Hippocampal formation (tissue), 2 donors: ENCODE results near the gene NAPA.

Experiments used
- DNase-seq, 2 donors: peaks; one replicate each; lab custom pipeline; 2025; lab: John Stamatoyannopoulos, UW

Gene NAPA

DNA sequence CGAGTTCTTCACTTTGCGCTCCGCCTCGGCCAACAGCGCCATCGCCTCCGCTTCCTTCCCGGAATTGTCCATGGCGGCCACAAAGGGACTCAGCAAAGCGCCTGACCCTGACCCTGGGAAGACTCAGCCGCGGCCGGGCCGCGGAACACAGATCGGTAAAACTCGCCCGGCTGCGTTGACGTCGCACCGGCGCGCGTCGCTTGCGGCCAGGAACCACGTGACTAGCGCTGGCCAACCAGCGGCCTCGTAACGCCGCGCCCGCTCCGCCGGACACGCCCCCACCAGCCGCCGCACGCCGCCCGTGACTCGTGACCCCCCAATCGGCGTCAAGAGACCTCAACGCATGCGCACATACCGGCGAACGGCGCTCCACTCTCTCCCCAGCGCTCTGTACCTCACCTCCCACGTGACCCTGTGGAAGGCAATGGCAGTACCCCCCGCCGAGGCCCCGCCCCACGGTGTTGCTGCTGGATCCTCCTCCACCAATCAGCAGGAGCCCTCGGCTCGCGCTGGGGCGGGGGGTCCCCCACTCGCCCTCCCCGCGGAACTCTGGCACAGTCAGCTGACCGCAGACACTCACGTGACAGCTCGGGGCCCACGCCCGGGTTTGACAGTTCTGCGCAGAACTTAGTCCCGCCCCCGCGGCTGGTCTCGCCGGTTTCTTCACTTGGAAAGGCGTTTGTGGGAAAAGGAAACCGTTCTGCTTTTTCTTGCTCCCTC, at the start of gene NAPA:
TSS of gene NAPA (minus strand) at position 195 of the 720 bp plus-strand sequence. CDS start at position 72, 123 bp downstream.
- DNase-seq: peak; percentile 100

DNA sequence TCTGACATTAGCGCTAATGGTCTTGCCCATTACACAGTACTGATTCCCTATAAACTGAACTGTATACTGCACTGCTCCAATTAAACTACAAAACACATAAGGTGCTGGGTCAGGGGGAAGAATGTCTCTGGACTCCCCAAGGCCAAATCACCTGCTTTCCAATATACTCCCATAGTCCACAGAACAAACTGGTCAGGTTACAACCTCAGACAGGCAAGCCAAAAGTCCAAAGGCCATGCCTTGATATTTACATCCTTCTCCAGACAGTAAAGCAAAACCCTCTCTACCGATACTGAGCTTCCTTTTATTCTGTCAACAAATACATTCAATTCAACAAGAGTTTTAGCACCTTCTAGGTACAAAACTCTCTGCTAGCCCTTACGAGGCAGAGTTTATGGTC, 49.2 kb upstream of the NAPA start:
- DNase-seq: no peak

- DNase-seq: no peak
Measured at GRCh38 chr19:47561440-47562057, 46.7 kb upstream of the NAPA start.

GRCh38 chr19:47560999-47561398, 46.1 kb upstream of the NAPA start:
- no peak for DNase-seq

DNA sequence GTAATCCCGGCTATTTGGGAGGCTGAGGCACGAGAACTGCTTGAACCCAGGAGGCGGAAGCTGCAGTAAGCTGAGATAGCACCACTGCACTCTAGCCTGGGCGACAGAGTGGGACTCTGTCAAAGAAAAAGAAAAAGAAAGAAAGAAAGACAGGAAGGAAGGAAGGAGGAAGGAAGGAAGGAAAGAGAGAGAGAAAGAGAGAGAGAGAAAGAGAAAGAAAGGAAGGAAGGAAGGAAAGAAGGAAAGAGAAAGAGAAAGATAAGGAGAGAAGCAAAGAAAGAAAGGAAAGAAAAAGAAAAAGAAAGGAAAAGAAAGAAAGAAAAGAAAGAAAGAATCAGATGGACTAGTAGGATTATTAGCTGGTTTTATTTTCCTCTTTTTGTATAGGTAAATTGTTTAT, 35.3 kb upstream of the NAPA start:
- no peak for DNase-seq

GRCh38 chr19:47549261-47549862, 34.5 kb upstream of the NAPA start:
- no peak for DNase-seq

GRCh38 chr19:47547199-47547598, 32.3 kb upstream of the NAPA start:
- DNase-seq: no peak

GRCh38 chr19:47545061-47545948, 30.4 kb upstream of the NAPA start:
- DNase-seq: no peak

DNA sequence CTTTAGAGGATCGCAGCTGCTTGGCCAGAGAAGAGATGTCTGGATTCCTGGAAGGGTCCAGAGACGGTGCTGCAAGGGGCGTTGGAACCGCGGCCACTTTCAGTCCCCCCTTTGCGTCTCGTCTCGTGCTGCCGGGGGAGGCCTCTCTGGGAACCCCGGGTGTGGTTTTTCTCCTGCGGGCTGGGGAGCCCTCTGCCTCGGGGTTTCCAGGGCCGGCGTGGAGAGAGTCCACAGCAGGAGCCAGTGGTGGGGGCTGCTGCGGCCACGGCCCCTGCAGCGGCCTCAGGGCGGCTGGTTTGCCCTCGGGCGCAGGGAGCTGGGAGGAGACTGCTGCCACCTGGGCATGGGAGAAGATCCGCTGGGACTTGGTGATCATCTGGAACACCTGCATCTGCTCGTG, 29.6 kb upstream of the NAPA start:
- DNase-seq: no peak

- no peak for DNase-seq
Measured at GRCh38 chr19:47544075-47544474, 29.2 kb upstream of the NAPA start.

DNA sequence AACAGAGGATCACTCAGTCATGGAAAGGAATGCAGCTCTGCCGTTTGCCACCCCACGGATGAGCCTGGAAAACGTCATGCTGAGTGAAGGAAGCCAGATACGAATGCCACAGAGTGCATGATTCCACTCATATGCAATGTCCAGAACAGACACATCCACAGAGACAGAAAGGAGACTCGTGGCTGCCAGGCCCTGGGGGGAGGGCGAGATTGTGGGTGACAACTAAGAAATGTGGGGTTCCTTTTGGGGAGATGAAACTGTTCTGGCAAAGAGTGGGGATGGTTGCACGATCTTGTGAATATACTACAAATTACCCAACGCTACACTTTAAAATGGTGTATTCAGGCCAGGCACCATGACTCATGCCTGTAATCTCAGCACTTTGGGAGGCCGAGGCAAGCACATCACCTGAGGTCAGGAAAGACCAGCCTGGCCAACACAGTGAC, 27.2 kb upstream of the NAPA start:
- no peak for DNase-seq

- DNase-seq: no peak
Measured at GRCh38 chr19:47541518-47541917, 26.7 kb upstream of the NAPA start.

DNA sequence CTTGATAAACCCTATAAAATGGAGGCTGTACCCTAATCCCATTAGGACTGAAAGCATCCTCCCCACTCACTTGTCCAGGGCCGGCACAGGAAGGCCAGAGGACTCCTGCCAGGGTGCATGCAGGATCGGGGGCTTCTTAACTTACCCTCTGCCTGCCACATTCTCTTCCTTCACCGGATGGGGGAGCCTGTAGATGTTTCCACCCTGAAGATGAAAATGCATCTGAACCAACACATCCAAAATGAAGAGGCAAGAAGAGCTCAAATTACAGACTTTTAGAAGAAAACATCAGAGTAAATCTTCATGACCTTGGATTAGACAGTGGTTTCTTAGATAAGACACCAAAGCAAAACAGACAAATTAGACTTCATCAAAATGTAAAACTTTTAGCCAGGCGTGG, 25.9 kb upstream of the NAPA start:
- DNase-seq: no peak

DNA sequence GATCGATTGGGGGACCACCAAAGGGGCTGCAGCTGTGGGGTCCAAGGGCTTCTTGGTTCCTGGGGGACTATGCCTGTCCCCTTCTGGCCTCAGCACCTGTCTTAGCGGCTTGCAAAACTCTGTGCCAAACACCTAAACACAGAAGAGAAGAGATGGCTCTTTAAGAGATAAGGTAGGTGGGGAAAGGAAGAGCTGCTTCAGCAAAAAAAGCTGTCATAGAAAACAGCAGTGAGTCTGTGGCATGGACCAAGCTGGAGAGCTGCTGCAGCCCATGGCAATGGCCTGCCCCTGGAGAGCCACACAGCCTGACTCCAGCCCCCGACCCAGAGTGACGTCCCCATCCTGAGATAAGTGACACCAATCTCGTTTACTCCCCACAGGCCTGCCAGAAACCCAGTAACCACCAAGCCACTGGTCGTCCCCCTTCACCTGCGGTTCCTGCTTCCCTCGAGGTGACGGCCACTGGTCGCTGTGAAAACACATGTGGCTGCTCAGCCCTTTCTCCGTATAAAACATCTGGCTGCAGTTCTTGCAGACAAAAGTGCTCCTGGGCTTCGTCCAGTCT, 25.0 kb upstream of the NAPA start:
- no peak for DNase-seq

DNA sequence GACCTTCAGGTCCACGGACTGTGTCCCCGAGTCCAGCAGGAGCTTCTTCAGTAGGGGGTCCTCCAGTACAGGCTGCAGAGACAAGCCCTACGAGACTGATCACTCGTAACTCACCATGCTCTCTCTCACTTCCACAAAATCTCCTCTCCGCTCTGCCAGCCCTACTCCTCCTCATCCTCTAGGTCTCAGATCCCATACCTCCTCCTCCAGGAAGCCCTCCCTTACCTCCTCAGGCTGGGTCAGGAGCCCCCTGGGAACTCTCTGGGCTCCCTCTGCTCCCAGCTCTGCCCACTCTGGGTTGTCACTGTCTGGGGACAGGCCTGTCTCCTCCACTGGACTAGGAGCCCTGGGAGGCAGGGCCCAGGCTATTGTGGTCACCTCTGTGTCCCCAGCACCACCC, 23.9 kb upstream of the NAPA start:
- DNase-seq: no peak

DNA sequence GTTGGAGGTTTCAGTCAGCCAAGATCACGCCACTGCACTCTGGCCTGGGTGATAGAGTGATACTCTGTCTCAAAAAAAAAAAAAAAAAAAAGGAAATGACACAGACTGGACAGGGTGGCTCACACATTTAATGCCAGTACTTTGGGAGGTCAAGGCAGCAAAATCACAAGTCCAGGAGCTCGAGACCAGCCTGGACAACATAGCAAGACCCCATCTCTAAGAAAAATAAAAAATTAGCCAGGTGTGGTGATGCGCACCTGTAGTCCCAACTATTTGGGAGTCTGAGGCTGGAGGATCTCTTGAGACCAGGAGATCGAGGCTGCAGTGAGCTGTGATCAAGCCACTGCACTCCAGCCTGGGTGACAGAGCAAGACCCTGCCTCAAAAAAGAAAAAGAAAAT, 22.6 kb upstream of the NAPA start:
- DNase-seq: no peak

DNA sequence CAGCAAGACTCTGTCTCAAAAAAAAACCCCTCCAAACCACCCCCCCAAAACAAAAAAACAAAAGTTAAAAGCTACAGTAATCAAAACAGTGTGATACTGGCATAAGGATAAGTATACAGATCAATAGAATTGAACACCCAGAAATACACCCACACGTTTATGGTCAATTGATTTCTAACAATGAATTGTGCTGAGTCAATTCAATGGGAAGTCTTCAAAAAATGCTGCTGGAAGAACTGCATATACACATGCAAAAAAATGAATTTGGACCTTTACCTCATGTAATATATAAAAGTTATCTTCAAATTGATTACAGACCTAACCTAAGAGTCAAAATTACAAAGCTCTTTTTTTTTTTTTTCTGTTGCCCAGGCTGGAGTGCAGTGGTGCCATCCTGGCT, 19.8 kb upstream of the NAPA start:
- no peak for DNase-seq

- DNase-seq: no peak
Measured at GRCh38 chr19:47531640-47532387, 17.0 kb upstream of the NAPA start.

DNA sequence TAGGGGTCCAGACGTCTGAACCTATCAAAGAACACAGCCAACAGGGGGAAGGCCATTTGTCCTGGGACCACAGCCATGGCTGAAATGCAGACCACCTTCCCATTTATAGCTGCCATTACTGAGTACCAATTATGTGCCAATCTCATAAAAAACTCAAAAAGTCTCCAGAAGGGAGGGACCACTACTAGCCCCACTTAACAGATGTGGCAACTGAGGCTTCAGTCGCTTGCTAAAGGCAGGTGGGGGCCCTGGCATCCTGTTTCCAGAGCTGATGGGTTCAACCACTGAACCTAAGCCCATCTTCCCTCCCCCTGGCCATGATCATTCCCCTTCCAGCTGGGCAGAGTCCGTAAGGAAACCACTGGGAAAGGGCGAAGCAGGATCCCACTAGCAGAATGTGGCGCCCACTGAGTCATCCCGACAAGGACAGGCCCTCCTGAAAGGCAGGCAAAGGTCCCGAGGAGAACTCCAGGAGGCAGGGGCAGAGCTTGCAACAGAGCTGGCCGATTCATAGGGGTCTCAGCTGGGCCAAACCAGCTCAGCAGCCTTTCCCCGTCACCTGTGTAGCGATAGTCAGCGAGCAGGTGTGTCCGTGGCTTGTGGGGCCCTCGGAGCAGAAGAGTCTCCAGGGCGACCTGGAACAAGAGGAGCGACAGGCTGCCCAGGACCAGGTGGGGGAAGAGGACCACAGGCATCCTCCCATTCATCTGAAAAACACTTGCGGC, 14.3 kb upstream of the NAPA start:
- no peak for DNase-seq

- no peak for DNase-seq
Measured at GRCh38 chr19:47526798-47527197, 11.9 kb upstream of the NAPA start.

DNA sequence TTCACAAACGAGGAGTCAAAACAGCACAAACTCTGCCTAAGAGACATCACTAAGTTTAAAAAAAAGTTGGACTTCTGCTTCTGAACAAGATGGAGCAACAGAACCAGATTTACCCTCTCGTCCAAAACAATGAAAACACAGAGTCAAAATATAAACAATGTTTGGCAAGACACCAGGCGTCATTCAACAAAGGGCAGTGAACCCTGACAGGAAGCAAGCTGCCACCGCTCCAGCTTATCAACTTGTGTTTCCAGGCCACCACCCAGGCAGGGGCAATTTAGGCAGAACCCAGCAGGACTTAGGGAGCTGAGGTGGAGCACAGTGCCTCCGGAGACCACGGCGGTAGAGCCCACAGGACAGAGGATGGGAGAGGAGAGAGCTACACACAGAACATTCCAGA, 8.6 kb upstream of the NAPA start:
- no peak for DNase-seq
